ENCODE measurements around the gene RAE1. TPM values are rescaled to one million over a fixed set of nuclear protein-coding genes. Genes with fewer than 3 reads are reported as not detected.

The RAE1 gene
- total and polyA plus RNA-seq, 3 donors from 2014 or later: 111 to 292 (median 157) TPM

- intact Hi-C loops (cut with DNase I; ENCODE audit: low total_unique reads): no loop called here
- TF ChIP-seq CTCF (IDR thresholded peaks at IDR 0.05) (no peak), POLR2A (IDR thresholded peaks at IDR 0.05) (no peak)
- Histone ChIP-seq H3K9me3 (no peaks in the 10 kb centered on the region), H3K27me3 (no peaks in the 10 kb centered on the region), H3K36me3 (ENCODE audit: low read depth, missing control alignments) (no peaks in the 10 kb centered on the region), H3K27ac (no peak overlapping the region), H3K4me3 (no peak overlapping the region), H3K4me1 (no peaks in the 10 kb centered on the region)
- DNase-seq: no peak
Measured at GRCh38 chr20:57364451-57364850, 13.4 kb downstream of the RAE1 start.

- H3K36me3 ChIP-seq (ENCODE audit: low read depth, missing control alignments): no peaks in the 10 kb centered on the region
- H3K4me1 ChIP-seq: no peaks in the 10 kb centered on the region
- intact Hi-C loops (cut with DNase I; ENCODE audit: low total_unique reads): no loop called here
- TF ChIP-seq POLR2A (IDR thresholded peaks at IDR 0.05): no peak
- TF ChIP-seq CTCF (IDR thresholded peaks at IDR 0.05): no peak
- H3K4me3 ChIP-seq: no peak overlapping the region
- H3K9me3 ChIP-seq: no peaks in the 10 kb centered on the region
- WGBS, 2 donors: 75 to 86% methylated on average over 3 of the region's 3 CpGs
- no peak for DNase-seq
- no peaks in the 10 kb centered on the region for H3K27me3 ChIP-seq
- H3K27ac ChIP-seq: no peak overlapping the region
Measured at GRCh38 chr20:57369596-57369995, 18.5 kb downstream of the RAE1 start.

- no peak overlapping the region for H3K27ac ChIP-seq
- DNase-seq: no peak
- intact Hi-C loops (cut with DNase I; ENCODE audit: low total_unique reads): no loop called here
- no peaks in the 10 kb centered on the region for H3K9me3 ChIP-seq
- TF ChIP-seq CTCF (IDR thresholded peaks at IDR 0.05): no peak
- no peak for TF ChIP-seq POLR2A (IDR thresholded peaks at IDR 0.05)
- no peaks in the 10 kb centered on the region for H3K36me3 ChIP-seq (ENCODE audit: low read depth, missing control alignments)
- H3K4me3 ChIP-seq: no peak overlapping the region
- no peaks in the 10 kb centered on the region for H3K4me1 ChIP-seq
- no peaks in the 10 kb centered on the region for H3K27me3 ChIP-seq
- 94 to 95% methylated on average over 9 of the region's 9 CpGs for WGBS, 2 donors
Measured at GRCh38 chr20:57370316-57370715, 19.3 kb downstream of the RAE1 start.

GRCh38 chr20:57371363-57371762, 20.3 kb downstream of the RAE1 start:
- intact Hi-C loops (cut with DNase I; ENCODE audit: low total_unique reads): no loop called here
- DNase-seq: no peak
- H3K4me1 ChIP-seq: no peaks in the 10 kb centered on the region
- 88 to 93% methylated on average over 4 of the region's 4 CpGs for WGBS, 2 donors
- H3K27me3 ChIP-seq: no peaks in the 10 kb centered on the region
- no peak for TF ChIP-seq POLR2A (IDR thresholded peaks at IDR 0.05)
- TF ChIP-seq CTCF (IDR thresholded peaks at IDR 0.05): no peak
- H3K4me3 ChIP-seq: no peak overlapping the region
- no peaks in the 10 kb centered on the region for H3K9me3 ChIP-seq
- H3K27ac ChIP-seq: no peak overlapping the region
- no peaks in the 10 kb centered on the region for H3K36me3 ChIP-seq (ENCODE audit: low read depth, missing control alignments)

- no peak for TF ChIP-seq CTCF (IDR thresholded peaks at IDR 0.05)
- TF ChIP-seq POLR2A (IDR thresholded peaks at IDR 0.05): no peak
- no peaks in the 10 kb centered on the region for H3K36me3 ChIP-seq (ENCODE audit: low read depth, missing control alignments)
- WGBS, 2 donors: 73 to 81% methylated on average over 9 of the region's 9 CpGs
Measured at GRCh38 chr20:57372157-57372556, 21.1 kb downstream of the RAE1 start.

More at GRCh38 chr20:57372157-57372556, 21.1 kb downstream of the RAE1 start:
- no peak overlapping the region for H3K27ac ChIP-seq
- H3K4me1 ChIP-seq: no peaks in the 10 kb centered on the region
- no peak for DNase-seq
- H3K9me3 ChIP-seq: no peaks in the 10 kb centered on the region
- intact Hi-C loops (cut with DNase I; ENCODE audit: low total_unique reads): no loop called here
- H3K27me3 ChIP-seq: no peaks in the 10 kb centered on the region
- no peak overlapping the region for H3K4me3 ChIP-seq

Data from testis (tissue), 3 donors.